Nephron (organoid): ENCODE data around the gene KRT9.
A peak's percentile ranks its signal among the peaks of the same experiment; 100 is the strongest.
"Not testable (repeated sequence)": the region's sequence is repeated elsewhere in the genome, so short reads cannot be mapped to it uniquely, and the experiment has no call there.

Experiments used
- H3K27ac Mint-ChIP-seq, 3 experiments: 2 replicates each; pipeline ENCODE4 v1.8.0; 2020; ENCODE audit warnings: mixed read lengths in 3 of 3, mild to moderate bottlenecking in 2 of 3, moderate library complexity in 1 of 3
- H3K27me3 Mint-ChIP-seq: 2 replicates; pipeline ENCODE4 v1.8.0; 2021; ENCODE audit warnings: low read depth, mild to moderate bottlenecking, moderate library complexity, mixed read lengths
- H3K36me3 Mint-ChIP-seq: 2 replicates; pipeline ENCODE4 v1.8.0; 2020; ENCODE audit warnings: low read depth, mixed read lengths
- H3K4me1 Mint-ChIP-seq: 2 replicates; pipeline ENCODE4 v1.8.0; 2020; ENCODE audit warnings: mixed read lengths
- H3K4me3 Mint-ChIP-seq, 3 experiments: 2 replicates each; pipeline ENCODE4 v1.8.0; 2020; ENCODE audit warnings: mild to moderate bottlenecking in 3 of 3, mixed read lengths in 3 of 3, moderate library complexity in 2 of 3
- H3K9me3 Mint-ChIP-seq: 2 replicates; pipeline ENCODE4 v1.8.0; 2020; ENCODE audit warnings: mixed read lengths
- TF ChIP-seq, protein P1 (sequence below), 3 experiments: fragments of 200-600 bp; sonication (generic); IDR thresholded peaks; one replicate each; pipeline ENCODE4 v1.5.0; 2021; ENCODE audit warnings: antibody characterized with exemption in 3 of 3; ENCODE audit not compliant: unreplicated experiment in 3 of 3

Gene KRT9

DNA sequence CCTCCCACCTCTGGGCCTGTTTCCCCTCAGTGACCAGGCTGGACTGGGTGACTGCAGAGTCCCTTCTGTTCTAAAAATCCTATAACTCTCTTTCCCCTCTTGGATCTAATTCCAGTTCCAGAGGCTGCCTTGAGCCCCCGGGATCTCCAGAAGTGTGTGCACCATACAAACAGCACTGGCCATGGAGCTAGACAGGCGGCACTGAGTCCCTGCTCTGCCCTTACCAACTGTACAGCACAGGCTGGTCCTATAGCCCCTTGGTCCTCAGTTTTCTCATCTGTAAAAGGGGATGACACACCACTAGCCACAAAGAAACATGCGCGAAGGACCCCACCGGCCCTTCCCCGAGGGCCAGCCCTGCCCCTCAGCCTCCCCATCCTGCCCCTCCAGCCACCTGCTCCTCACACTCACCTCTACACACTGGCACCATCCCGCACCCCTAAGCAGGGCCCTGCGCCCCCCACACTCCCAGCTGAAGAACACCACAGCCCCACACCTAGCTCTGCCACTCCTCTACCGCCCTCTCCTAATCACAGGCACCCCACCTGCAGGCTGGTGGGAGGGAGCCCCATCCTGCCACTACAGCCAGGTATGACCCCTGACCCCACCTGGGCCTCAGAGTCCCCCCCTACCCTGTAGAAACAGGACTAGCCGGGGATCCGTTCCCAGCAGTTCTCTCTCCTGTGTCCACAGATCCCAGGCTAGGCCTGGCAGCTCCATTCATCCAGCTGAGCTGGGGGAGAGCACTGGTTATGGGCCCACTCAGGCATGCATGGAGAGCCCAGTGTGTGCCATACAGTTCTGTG lies 41.6 kb upstream of the KRT9 start:
- no peaks in the 10 kb centered on the region for H3K9me3 Mint-ChIP-seq
- no peaks in the 10 kb centered on the region for H3K36me3 Mint-ChIP-seq
- H3K27me3 Mint-ChIP-seq = peaks cover 19% of the 10 kb centered on the region
- no peak overlapping the region for H3K27ac Mint-ChIP-seq
- TF ChIP-seq, protein P1, sequence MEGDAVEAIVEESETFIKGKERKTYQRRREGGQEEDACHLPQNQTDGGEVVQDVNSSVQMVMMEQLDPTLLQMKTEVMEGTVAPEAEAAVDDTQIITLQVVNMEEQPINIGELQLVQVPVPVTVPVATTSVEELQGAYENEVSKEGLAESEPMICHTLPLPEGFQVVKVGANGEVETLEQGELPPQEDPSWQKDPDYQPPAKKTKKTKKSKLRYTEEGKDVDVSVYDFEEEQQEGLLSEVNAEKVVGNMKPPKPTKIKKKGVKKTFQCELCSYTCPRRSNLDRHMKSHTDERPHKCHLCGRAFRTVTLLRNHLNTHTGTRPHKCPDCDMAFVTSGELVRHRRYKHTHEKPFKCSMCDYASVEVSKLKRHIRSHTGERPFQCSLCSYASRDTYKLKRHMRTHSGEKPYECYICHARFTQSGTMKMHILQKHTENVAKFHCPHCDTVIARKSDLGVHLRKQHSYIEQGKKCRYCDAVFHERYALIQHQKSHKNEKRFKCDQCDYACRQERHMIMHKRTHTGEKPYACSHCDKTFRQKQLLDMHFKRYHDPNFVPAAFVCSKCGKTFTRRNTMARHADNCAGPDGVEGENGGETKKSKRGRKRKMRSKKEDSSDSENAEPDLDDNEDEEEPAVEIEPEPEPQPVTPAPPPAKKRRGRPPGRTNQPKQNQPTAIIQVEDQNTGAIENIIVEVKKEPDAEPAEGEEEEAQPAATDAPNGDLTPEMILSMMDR (IDR thresholded peaks at IDR 0.05; ENCODE audit: unreplicated experiment in 3 of 3) = no peak
- no peak overlapping the region for H3K4me3 Mint-ChIP-seq
- no peaks in the 10 kb centered on the region for H3K4me1 Mint-ChIP-seq

DNA sequence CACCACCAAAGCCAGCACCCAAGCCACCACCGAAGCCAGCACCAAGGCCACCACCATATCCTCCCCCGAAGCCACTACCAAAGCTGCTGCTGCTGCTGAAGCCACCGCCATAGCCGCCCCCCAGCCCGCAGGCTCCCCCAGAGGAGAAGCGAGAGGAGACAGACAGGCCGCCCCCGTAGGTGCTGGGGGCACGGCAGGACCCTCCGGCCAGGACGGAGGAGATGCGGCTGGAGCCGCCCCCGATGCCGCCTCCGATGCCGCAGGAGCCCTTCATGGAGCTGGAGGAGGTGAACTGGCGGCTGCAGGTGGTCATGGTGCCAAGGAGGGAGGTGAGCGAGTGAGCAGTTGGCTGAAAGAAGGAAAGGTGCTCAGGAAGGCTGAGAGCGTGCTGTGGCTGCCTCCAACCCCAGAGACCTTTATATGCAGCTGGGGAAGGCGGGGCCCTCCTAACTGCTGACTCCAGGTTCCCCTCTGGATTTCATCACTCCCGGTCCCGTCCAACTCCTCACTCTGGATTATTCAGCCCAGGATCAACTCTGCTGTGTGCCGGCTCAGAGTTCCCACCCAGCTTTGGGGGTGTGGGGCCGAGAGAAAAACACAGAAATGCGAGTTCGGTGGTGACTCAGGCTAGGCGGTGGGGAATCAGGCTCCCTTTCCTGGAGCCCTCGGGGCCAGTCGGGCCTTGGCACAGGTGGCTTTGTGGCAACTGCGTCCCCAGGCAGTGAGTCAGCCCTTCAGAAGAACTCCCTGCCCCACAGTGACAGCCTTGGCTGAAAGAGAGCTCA lies 40.7 kb upstream of the KRT9 start, which contains the start of gene KRT16:
Gene KRT16, minus strand, starts transcription at position 392 of the 785 bp plus-strand sequence. Its CDS starts 79 bp downstream, at position 313.
- H3K4me1 Mint-ChIP-seq, H3K36me3 Mint-ChIP-seq, H3K9me3 Mint-ChIP-seq, H3K4me3 Mint-ChIP-seq, H3K27ac Mint-ChIP-seq: not testable (repeated sequence)
- H3K27me3 Mint-ChIP-seq = peaks cover 17% of the 10 kb centered on the region

DNA sequence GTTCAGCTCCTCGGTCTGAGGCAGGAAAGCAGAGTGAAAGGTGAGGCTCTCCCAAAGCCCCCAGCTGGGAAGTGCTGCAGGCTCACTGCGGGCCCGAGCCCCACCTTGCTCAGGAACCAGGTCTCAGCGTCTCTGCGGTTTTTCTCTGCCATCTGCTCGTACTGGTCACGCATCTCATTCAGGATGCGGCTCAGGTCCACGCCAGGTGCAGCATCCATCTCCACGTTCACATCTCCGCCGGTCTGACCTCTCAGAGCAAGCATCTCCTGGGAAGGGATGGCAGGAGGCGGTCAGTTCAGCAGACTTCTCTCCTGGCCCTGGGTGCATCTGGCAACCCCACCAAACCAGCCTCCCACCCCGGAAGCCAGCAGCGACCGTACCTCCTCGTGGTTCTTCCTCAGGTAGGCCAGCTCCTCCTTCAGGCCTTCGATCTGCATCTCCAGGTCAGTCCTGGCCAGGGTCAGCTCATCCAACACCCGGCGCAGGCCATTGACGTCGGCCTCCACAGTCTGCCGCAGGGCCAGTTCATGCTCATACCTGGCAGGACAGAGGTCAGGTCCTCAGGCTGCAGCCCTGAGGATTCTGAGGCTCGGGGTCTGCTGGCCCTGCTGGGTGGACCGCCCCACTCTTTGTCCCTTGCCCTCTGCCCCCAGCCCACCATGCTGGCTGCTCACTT lies 39.2 kb upstream of the KRT9 start:
- no peak overlapping the region for H3K4me3 Mint-ChIP-seq
- TF ChIP-seq, protein P1 (IDR thresholded peaks at IDR 0.05; ENCODE audit: unreplicated experiment in 3 of 3) = no peak

DNA sequence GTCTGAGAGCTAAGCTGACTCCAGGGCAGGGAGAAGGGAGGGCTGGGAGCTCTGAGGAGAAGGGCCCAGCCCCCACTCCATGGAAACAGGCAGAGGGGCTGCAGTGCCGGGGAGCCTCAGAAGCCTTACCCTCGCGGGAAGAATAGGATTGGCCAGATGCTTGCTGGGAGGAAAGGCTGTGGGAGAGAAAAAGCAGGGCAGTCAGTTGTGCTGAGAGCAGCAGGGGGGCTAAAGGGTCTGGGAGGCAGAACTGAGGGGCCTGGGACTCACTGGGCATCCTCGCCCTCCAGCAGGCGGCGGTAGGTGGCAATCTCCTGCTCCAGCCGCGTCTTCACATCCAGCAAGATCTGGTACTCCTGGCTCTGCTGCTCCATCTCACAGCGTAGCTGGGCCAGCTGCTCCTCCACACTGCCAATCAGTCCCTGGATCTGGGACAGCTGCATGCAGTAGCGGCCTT lies 38.2 kb upstream of the KRT9 start:
- not testable (repeated sequence) for H3K36me3 Mint-ChIP-seq, H3K4me1 Mint-ChIP-seq, H3K4me3 Mint-ChIP-seq
- TF ChIP-seq, protein P1 (IDR thresholded peaks at IDR 0.05; ENCODE audit: unreplicated experiment in 3 of 3) = peak; percentile 12 to 34 (median 23)
- Mint-ChIP-seq H3K27ac (peak overlapping the region in 1 of 3 experiments; percentile 21), H3K9me3 (peaks cover 18% of the 10 kb centered on the region), H3K27me3 (peaks cover 20% of the 10 kb centered on the region)

More for the DNA sequence above, 39.2 kb upstream of the KRT9 start:
- no peak overlapping the region for H3K27ac Mint-ChIP-seq
- no peaks in the 10 kb centered on the region for H3K4me1 Mint-ChIP-seq
- peaks cover 12% of the 10 kb centered on the region for H3K9me3 Mint-ChIP-seq
- peaks cover 18% of the 10 kb centered on the region for H3K27me3 Mint-ChIP-seq
- H3K36me3 Mint-ChIP-seq = no peaks in the 10 kb centered on the region

DNA sequence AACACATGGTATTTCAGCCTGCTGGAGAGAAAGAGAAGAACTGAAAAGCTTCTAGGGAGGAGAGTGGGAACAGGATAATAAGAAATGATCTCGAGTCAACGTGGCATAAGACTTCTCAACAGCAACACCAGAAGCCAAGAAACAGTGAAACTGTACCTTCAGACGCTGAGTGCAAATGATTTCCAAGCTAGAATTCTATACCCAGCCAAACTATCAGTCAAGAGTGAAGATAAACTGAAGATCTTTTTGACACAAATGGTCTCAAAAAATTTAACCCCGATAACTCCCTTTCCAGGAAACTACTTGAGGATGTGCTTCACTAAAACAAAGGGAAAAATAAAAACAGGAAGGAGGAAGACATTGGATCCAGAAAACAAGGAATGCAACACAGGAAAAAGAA lies 35.1 kb upstream of the KRT9 start:
- Mint-ChIP-seq H3K27me3 (peaks cover 23% of the 10 kb centered on the region), H3K9me3 (peaks cover 21% of the 10 kb centered on the region)
- H3K27ac Mint-ChIP-seq, H3K4me1 Mint-ChIP-seq, H3K36me3 Mint-ChIP-seq, H3K4me3 Mint-ChIP-seq: not testable (repeated sequence)

DNA sequence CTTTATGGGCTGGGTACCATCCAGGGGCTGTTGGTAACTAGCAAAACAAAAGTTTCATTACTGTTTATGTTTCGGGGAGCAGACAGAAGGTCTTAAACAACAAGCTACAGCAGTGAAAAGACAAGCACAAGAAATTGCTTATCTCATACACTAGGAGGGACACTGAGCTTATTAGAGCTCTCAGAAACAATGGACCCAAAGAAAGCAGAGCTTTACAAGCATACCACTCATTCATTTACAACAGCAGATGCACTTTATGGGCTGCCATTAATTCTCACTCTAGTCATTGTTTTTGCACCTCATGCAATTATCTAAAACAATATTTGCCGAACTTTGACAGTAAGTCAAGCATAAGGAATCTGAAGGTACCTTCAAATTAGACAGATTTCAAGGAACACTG lies 30.7 kb upstream of the KRT9 start:
- Mint-ChIP-seq H3K4me1 (no peaks in the 10 kb centered on the region), H3K27me3 (peaks cover 10% of the 10 kb centered on the region), H3K4me3 (no peak overlapping the region), H3K9me3 (peaks cover 21% of the 10 kb centered on the region), H3K36me3 (no peaks in the 10 kb centered on the region), H3K27ac (no peak overlapping the region)
- TF ChIP-seq, protein P1 (IDR thresholded peaks at IDR 0.05; ENCODE audit: unreplicated experiment in 3 of 3) = no peak
